H1 (cell line): ENCODE data around the gene RPUSD2. TPM values are rescaled to one million over a fixed set of nuclear protein-coding genes. Genes with fewer than 3 reads are reported as not detected.

Experiments
- polyA plus RNA-seq, 7 experiments: library from polyadenylated mRNA; depleted of rRNA in 3 of 7; stranded (reverse) in 5 of 7; unstranded in 2 of 7; fragments of >200 nt in 5 of 7; fragments of 200-250 nt in 2 of 7; gene quantifications; 1 replicate in 5 of 7; 2 replicates in 1 of 7; 4 replicates in 1 of 7; pipeline versions ENCODE4 v1.2.1 to v1.2.3, GENCODE V29; 2011 to 2013; ENCODE audit warnings: missing spikeins in 2 of 7, mixed read lengths in 2 of 7
- total RNA-seq: library from RNA; stranded (reverse); fragmentation: NEBNext Ultra II Directional; extraction: Animal tissue kit (Norgen Biotek cat#: 25700); gene quantifications from 2 replicates; pipeline ENCODE4 v1.2.1, GENCODE V29; 2021
- TF ChIP-seq, protein P1 (sequence below): fragments of 300-600 bp; sonication (generic); IDR thresholded peaks from 2 replicates; pipeline ENCODE4 v1.7.1; 2012; ENCODE audit warnings: low read length, moderate library complexity, mild to moderate bottlenecking, inconsistent platforms; ENCODE audit not compliant: insufficient replicate concordance

The RPUSD2 gene
- total and polyA plus RNA-seq, 2 of the 8 experiments (the other 6 are each of a cell fraction or from before 2014, with no cell fraction given) = 14.5 to 28.5 TPM

DNA sequence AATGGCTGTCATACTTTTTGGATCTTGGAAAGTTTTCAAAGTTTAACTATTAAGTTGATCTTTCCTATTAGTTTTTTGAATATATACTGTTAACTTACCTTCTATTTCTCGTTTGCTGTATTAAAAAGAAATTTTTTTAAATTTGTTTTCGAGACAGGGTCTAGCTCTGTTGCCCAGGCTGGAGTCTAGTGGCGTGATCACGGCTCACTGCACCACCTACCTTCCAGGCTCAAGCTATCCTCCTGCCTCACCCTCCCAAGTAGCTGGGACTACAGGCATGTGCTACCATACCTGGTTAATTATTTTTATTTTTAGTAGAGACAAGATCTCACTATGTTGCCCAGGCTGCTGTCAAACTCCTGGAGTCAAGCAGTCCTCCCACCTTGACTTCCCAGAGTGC, 29.6 kb downstream of the RPUSD2 start (continued):
- TF ChIP-seq, protein P1, sequence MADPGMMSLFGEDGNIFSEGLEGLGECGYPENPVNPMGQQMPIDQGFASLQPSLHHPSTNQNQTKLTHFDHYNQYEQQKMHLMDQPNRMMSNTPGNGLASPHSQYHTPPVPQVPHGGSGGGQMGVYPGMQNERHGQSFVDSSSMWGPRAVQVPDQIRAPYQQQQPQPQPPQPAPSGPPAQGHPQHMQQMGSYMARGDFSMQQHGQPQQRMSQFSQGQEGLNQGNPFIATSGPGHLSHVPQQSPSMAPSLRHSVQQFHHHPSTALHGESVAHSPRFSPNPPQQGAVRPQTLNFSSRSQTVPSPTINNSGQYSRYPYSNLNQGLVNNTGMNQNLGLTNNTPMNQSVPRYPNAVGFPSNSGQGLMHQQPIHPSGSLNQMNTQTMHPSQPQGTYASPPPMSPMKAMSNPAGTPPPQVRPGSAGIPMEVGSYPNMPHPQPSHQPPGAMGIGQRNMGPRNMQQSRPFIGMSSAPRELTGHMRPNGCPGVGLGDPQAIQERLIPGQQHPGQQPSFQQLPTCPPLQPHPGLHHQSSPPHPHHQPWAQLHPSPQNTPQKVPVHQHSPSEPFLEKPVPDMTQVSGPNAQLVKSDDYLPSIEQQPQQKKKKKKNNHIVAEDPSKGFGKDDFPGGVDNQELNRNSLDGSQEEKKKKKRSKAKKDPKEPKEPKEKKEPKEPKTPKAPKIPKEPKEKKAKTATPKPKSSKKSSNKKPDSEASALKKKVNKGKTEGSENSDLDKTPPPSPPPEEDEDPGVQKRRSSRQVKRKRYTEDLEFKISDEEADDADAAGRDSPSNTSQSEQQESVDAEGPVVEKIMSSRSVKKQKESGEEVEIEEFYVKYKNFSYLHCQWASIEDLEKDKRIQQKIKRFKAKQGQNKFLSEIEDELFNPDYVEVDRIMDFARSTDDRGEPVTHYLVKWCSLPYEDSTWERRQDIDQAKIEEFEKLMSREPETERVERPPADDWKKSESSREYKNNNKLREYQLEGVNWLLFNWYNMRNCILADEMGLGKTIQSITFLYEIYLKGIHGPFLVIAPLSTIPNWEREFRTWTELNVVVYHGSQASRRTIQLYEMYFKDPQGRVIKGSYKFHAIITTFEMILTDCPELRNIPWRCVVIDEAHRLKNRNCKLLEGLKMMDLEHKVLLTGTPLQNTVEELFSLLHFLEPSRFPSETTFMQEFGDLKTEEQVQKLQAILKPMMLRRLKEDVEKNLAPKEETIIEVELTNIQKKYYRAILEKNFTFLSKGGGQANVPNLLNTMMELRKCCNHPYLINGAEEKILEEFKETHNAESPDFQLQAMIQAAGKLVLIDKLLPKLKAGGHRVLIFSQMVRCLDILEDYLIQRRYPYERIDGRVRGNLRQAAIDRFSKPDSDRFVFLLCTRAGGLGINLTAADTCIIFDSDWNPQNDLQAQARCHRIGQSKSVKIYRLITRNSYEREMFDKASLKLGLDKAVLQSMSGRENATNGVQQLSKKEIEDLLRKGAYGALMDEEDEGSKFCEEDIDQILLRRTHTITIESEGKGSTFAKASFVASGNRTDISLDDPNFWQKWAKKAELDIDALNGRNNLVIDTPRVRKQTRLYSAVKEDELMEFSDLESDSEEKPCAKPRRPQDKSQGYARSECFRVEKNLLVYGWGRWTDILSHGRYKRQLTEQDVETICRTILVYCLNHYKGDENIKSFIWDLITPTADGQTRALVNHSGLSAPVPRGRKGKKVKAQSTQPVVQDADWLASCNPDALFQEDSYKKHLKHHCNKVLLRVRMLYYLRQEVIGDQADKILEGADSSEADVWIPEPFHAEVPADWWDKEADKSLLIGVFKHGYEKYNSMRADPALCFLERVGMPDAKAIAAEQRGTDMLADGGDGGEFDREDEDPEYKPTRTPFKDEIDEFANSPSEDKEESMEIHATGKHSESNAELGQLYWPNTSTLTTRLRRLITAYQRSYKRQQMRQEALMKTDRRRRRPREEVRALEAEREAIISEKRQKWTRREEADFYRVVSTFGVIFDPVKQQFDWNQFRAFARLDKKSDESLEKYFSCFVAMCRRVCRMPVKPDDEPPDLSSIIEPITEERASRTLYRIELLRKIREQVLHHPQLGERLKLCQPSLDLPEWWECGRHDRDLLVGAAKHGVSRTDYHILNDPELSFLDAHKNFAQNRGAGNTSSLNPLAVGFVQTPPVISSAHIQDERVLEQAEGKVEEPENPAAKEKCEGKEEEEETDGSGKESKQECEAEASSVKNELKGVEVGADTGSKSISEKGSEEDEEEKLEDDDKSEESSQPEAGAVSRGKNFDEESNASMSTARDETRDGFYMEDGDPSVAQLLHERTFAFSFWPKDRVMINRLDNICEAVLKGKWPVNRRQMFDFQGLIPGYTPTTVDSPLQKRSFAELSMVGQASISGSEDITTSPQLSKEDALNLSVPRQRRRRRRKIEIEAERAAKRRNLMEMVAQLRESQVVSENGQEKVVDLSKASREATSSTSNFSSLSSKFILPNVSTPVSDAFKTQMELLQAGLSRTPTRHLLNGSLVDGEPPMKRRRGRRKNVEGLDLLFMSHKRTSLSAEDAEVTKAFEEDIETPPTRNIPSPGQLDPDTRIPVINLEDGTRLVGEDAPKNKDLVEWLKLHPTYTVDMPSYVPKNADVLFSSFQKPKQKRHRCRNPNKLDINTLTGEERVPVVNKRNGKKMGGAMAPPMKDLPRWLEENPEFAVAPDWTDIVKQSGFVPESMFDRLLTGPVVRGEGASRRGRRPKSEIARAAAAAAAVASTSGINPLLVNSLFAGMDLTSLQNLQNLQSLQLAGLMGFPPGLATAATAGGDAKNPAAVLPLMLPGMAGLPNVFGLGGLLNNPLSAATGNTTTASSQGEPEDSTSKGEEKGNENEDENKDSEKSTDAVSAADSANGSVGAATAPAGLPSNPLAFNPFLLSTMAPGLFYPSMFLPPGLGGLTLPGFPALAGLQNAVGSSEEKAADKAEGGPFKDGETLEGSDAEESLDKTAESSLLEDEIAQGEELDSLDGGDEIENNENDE = no peak
- TF ChIP-seq, all 59 proteins: peak for 0
